Endometrium (tissue), 2 donors: ENCODE data around the gene NPHP4.
"Not testable (repeated sequence)": the region's sequence is repeated elsewhere in the genome, so short reads cannot be mapped to it uniquely, and the experiment has no call there.

Experiments used
- FAIRE-seq: peaks from 2 replicates; lab custom pipeline; 2012; peaks lifted over from hg19 to GRCh38; lab: Jason Lieb, UNC
- donor health status: control.
- donor health status: control.

The NPHP4 gene

DNA sequence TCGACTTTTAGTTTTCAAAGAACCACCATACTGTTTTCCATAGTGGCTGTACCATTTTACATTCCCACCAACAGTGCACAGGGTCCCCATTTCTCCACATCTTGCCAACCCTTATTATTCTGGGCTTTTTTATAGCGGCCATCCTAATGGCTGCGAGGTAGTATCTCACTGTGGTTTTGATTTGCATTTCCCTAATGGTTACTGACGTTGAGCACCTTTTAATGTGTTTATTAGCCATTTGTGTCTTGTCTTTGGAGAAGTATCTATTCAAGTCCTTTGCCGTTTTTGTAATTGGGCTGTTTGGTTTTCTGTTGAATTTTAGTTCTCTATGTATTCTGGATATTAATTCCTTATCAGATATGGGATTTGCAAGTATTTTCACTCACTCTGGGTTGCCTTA lies 31.1 kb upstream of the NPHP4 start:
- FAIRE-seq = no peak

DNA sequence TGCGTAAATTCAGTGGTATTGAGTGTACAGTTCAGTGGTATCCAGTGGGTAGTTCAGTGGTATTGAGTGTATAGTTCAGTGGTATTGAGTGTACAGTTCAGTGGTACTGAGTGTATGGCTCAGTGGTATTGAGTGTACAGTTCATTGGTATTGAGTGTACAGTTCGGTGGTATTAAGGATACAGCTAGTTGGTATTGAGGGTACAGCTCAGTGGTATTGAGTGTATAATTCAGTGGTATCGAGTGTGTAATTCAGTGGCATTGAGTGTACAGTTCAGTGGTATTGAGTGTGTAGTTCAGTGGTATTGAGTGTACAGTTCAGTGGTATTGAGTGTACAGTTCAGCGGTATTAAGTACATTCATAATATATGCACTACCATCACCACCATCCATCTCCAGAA lies 30.0 kb upstream of the NPHP4 start:
- no peak for FAIRE-seq

DNA sequence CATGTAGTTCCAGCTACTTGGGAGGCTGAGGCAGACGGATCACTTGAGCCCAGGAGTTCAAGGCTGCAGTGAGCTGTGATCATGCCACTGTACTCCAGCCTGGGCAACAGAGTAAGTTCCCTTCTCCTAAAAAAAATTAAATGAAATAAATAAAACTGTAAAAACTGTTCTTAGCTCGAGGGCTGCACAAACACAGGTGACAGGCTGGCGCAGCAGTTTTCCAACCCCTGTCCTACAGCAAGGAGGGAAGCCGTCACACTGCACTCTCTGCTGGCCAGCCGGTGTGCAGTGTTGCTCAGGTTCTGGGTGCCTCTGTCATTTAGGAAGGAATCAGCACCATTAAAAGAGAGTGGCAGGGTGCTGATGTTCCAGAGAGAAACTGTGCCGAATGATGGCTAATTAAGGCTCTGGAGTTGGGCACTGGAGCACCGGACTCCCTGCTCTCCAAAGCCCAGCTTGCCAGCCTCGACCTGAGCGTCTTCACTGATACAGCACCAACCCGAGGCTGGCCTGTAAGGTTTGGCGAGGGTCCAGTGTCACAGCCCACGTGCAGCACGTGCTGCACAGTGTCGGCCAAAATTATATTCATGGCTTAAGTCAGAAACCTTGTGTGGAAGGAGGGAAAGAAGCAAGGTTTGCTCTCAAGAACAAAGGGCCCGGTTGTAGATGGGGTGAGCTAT lies 27.1 kb upstream of the NPHP4 start:
- no peak for FAIRE-seq

DNA sequence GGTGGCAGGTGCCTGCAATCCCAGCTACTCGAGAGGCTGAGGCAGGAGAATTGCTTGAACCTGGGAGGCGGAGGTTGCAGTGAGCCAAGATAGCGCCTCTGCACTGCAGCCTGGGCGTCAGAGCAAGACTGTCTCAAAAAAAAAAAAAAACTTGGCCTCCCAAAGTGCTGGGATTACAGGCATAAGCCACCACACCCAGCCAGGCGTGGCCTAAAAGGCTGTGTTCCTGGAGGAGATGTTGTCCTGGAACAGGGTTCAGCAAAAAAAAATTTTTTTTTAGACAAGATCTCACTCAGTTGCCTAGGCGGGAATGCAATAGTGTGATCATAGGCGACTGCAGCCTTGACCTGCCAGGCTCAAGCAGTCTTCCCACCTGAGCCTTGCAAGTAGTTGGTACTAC lies 25.4 kb upstream of the NPHP4 start:
- not testable (repeated sequence) for FAIRE-seq

DNA sequence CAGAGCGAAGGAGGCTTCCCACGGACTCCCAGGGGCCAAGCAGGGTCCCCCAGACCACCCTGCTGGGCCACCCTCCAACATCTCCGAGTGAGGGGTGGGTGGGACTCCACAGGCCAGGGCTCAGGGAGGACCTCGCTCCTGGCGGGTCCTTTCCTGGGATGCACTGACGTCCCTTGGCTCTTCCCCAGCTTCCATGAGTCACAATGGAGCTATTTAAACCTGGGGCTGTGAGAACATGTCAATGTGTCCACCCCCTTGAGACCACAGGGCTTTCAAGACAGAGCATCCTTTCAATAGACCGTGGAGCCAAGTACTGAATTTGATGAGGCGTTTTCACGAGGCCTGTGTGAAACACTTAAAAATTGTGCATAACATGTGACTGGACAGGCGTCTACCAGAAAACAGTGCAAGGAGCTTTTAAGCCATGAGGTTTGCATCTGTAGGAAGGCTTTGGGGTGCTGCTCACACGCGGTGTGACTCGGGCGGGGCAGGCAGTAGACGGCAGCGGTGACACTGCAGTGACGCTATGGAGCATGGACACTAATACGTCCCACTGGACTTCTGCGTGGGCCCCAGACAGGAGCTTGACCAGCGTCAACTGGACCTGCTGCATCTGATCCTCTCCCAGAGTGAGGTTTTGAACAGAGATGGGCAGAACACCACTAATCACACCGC lies 24.1 kb upstream of the NPHP4 start:
- no peak for FAIRE-seq

DNA sequence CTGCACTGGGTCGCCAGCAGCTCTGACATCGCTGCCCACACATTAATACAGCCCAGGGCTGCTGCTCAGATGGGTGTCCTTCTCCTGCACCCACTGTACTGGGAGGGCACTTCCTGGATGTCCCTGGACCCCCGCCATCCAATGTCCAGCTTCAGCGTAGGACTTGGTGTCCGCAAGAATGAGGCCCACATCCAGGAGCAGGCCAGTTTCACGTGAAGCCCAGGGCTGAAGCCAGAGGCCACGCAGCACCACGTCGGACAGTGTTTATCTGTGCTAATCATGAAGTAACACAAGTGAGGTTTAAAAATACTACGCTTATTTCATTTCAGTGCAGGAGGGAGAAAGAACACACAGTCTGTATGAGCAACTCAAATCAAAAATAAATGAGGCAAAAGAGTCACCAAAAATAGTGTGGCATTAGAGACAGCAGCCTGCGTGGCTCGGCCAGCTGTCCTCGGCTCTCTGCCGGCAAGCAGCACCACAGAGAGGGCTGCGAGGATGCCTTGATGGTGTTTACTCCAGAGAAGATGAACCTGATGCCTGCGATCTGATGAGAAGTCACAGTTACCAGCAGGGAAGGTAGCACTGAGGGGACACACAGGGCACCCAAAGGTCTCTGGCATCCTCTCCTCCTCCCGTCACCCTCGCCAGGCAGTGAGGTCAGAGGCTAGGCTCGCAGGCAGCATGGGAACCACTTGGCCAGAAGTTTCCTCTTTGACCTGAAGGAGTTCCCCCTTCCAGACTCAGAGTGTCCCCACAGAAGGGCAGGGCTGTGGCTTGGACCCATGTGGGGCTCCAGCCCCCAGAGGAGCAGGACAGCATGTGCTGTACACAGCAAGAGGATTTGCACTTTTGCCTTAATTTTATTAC lies 22.1 kb upstream of the NPHP4 start:
- FAIRE-seq = no peak

DNA sequence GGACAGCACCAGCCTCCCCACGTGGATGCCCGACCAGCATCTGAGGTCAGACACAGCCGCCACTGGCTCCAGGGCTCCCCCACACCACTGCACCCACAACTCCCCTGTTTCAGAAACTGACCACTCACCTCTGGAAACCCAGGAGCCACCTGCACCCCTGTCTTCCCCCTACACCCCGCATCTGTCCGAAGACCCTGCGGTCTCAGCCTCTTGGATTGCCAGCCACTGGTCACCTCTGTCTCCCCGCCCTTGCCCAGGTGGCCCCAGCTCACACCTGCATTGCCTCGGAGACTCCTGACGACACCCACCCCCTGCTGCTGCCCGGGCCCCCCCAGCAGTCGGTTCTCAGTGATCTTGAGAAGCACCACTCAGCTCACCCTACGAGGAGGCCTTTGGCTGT lies 21.3 kb upstream of the NPHP4 start:
- no peak for FAIRE-seq

DNA sequence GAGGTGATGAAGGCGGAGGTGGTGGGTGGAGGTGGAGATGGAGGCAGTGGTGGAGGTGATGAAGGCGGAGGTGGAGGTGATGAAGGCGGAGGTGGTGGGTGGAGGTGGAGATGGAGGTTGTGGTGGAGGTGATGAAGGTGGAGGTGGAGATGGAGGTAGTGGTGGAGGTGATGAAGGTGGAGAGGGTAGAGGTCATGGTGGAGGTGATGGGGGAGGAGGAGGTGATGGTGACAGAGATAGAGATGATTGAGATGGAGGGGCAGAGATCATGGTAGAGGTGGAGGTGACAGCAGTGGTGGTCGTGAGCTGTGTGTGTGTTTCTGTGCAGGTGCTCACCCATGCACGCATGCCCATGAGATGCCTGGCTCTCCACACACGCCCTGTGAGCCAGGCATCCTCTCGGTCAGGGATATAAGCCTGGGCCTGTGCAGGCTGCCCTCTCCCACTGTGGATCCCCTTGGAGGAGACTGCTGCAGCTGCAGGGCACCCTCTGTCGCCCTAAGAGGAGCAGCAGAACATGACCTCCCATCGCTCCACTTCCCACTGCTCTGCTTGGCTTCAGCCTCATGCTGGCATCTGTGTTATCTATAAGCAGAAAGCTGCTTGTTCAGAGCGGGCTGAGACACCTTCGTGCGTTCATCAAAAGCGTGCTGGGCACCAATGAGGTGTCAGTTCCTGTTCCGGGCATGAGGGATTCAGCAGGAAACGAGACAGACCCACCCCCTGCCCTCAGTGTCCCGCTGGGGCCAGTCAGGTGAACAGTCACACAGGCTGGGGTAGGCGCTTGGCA lies 20.5 kb upstream of the NPHP4 start:
- no peak for FAIRE-seq

DNA sequence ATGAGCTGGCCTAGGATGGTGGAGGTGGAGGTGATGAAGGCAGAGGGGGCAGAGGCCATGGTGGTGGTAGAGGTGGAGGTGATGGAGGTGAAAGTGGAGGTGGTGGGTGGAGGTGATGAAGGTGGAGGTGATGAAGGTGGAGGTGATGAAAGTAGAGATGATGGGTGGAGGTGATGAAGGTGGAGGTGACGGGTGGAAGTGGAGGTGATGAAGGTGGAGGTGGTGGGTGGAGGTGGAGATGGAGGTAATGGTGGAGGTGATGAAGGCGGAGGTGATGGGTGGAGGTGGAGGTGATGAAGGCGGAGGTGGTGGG lies 19.7 kb upstream of the NPHP4 start:
- no peak for FAIRE-seq

DNA sequence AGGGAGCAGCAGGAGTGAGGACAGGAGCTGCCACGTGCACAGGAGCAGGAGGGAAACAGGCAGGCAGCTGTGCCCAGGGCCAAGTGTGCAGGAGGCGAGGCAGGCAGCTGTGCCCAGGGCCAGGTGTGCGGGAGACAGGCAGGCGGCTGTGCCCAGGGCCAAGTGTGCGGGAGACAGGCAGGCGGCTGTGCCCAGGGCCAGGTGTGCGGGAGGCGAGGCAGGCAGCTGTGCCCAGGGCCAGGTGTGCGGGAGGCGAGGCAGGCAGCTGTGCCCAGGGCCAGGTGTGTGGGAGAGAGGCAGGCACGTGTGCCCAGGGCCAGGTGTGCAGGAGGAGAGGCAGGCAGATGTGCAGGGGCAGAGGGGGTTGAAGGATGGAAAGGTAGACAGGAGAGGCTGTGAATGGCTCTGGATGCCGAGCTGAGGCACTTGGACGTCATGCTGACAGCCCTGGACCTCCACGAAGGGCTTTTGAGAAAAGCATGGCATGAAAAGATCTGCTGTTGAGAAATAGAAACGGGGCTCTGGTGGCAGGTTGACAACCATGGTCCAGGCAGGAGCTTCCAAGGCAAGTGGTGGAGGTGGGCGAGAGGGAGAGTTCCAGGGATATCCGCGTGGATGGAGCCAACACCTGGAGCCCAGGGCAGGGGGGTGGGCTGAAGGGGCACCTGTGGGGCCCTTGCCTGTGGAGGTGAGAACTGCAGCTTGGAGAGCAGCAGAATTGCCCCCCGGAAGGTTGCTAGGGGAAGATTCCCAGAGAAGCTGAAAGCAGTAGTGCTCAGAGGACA lies 19.1 kb upstream of the NPHP4 start:
- FAIRE-seq = no peak

DNA sequence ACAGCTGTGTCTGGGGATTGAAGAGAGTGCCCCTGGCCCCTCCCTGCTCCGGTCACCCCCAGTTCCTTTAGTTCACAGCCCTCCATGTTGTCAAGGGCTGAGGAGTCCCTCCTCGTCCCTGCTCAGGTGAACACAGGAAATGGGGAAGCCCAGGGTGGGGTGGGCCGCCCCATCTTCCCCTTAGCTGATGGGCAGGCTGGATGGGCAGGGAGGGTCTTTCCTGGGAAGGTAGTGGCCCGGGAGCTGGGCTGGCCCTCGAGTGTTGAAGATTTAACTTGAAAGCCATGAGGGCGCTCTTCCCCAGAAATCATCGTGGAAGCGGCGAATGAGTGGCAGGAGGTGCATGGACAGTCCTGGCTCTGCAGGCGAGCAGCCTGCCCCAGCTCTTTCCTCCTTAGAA lies 18.3 kb upstream of the NPHP4 start:
- no peak for FAIRE-seq

DNA sequence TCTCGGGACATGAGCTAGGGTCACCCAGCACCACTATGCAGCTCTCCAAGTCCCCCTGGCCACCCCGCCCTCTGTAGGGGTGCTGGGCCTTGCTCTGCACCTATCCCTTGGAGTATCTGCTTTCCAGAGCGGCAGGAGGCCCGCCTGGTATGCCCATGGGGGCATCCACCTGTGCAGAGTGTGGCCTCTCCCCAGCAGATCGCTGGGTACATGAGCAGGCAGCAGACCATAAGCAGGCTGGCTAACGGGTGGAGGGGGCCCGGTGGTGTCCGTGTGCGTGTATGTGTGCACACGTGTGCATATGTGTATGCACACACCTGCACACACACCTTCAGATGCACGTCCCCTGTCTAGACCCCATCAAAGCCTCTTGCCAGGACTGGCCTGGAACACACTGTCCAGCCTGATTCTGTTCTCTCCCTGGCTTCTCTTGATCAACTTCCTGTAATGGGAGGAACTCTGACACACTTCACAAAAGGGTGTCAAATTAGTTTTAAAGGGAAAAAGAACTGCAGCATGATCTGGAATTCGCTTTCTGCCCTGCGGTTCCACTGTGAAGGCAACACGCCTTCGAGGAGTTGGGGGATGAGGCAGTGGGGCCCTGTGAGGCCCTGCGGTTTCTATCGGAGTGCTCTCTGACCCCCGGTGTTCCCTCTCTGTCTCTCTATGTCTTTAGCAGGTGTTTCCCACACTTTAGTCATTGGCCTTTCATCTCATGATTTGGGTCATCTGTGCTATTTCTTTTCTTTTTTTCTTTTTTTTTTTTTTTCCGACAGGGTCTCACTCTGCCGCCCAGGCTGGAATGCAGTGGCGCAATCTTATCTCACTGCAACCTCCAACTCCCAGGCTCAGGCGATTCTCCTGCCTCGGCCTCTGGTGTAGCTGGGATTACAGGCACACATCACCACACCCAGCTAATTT lies 17.2 kb upstream of the NPHP4 start:
- no peak for FAIRE-seq

DNA sequence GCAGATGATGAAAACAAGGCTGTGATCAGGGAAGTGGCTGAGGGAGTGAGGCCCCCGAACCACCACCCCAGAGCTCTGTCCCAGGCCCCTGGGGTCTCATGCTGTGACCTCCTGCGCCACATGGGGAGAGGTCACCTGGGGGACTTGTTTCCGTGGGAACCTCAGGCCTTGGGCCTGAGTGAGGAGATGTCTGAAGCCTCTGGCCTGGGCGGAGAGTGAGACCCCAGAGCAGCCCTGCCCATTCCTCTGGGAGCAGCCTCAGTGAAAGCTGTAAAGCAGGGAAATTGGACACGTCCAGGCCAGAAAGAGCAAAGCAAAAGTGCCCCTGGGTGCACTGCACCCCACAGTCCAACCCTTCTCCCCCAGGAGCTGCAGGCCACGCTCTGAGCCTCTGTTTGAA lies 16.5 kb upstream of the NPHP4 start:
- FAIRE-seq = no peak

DNA sequence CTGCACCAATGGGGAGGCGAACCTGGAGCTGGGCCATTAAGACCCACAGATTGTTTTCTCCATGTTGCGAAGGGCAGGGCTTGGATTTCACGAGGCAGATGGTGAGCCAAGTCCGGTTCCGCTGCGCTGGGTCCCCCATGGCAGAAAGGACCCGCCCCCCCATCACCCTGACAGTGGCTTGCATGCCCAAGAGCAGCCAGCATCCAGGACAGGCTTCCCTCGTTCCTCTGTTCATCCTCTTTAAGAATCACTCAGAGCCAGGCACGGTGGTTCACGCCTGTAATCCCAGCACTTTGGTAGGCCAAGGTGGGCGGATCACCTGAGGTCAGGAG lies 15.8 kb upstream of the NPHP4 start:
- FAIRE-seq = no peak

DNA sequence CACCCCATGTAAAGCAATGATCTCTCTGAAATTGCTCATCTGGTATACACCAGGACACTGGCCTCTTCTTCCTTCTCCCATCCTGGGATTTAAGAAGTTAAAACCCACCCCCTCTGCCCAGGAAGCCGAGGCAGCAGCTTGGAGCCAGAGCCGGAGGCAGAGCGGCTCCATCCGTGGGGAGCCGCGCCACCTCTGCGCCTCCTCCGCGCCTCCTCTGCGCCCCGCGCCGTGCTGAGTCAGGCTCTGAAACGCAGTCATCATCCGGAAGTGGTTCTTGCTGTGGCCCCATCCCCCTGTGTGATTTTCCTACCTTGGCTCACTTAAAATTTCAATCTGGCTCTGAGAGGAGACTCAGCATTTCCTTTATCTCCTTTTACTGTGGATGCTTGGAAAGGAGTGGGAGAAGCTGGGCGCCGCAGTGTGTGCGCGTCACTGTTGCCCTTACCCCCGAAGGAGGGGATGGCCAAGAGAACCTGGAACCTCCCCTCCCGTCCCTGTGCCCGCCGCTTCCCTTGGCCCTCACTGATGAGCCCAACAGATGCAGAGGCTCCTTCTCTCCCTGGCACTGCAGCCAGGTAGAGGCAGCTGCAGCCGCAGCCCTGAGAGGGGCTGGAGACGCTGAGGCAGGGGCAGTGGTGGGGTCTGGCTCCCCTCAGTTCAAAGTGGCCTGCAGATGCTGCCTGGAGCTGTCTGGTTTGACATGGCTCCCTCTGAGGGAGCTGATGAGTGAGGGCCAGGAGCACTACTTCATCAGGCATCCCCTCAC lies 15.3 kb upstream of the NPHP4 start:
- no peak for FAIRE-seq

DNA sequence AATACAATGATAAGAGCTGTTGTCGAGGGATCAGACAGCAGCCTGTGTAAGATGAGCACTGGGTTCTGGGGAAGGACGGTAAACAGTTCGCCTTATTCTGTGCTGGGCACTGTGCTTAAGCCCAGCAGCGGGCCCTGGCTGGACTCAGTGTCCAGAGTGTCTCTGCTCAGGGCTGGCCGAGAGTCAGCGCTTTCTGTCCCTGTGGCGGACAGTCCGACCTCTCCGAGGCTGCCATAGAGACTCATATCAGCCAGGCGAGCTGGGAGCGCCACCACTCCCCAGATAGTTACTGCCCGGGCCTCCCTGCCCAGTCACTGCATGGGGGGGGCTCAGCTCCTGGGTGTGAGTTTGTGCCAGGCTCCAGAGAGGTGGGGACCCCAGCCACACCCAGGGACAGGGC lies 14.7 kb upstream of the NPHP4 start:
- no peak for FAIRE-seq

DNA sequence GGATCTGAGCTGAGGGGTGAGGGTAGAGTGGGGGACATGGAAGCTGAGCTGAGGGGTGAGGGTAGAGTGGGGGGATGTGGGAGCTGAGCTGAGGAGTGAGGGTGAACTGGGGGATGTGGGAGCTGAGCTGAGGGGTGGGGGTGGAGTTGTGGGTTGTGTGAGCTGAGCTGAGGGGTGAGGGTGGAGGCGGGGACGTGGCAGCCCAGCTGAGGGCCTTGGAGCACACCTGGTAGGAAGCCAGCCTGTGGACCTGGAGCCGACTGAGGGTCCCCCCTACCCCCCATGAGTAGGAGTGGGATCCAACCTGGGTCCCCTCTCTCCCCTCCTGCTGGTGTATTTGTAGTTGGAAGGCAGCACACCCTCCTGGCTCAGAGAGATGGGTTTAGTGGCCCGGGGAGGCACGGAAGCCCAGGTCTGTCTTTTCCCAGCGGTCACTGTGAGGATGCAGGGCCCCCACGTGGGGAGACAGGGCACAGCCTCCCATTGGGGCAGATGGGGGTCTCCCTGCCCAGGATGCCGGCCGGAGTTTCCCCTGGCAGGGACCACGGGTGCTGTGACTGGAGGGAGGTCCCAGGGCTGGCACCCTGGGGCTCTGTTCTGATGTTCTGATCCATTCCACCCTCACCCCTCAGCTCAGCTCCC lies 13.2 kb upstream of the NPHP4 start:
- FAIRE-seq = no peak

DNA sequence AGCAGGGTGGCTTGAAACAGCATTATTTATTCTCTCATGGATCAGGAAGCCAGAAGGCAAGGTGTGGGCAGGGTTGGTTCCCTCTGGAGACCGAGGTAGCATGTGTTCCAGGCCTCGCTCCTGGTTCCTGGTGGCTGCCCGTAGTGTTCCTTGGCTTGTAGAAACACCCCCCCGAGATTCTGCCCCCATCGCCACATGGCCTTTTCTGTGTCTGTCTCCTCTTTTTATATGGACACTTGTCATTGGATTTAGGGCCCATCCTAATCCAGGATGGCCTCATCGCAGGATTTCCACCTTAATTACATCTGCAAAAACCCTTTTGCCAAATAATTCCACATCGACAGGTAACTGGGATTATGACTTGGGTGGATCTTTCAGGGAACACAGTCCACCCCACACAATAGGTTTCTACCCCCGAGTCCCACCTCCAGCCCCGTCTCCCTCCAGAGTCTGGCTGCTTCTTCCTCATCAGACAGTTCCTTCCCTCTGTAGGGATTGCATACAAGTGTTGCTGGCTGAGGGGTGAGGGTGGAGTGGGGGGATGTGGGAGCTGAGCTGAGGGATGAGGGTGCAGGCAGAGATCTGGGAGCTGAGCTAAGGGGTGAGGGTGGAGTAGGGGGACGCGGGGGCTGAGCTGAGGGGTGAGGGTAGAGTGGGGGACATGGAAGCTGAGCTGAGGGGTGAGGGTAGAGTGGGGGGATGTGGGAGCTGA lies 12.3 kb upstream of the NPHP4 start:
- no peak for FAIRE-seq
